WERI-Rb-1 (cell line): ENCODE data around the gene GPHB5.
"Not testable (repeated sequence)": the region's sequence is repeated elsewhere in the genome, so short reads cannot be mapped to it uniquely, and the experiment has no call there.

Experiments used
- DNase-seq: peaks from one replicate; pipeline ENCODE4 v3.0.0-alpha.2; 2020
- H3K27ac ChIP-seq: fragments of 250-450 bp; sonication (Bioruptor Pico); 2 replicates; pipeline ENCODE4 v1.5.1; 2020; ENCODE audit warnings: mild to moderate bottlenecking, moderate library complexity
- H3K27me3 ChIP-seq: fragments of 250-450 bp; sonication (Bioruptor Pico); 2 replicates; pipeline ENCODE4 v1.5.1; 2021; ENCODE audit warnings: mild to moderate bottlenecking, low read depth, moderate library complexity; ENCODE audit not compliant: insufficient read depth, severe bottlenecking
- H3K36me3 ChIP-seq: fragments of 250-450 bp; sonication (Bioruptor Pico); 2 replicates; pipeline ENCODE4 v1.5.1; 2020; ENCODE audit warnings: mild to moderate bottlenecking, moderate library complexity
- H3K4me3 ChIP-seq: 2 replicates; pipeline ENCODE4 v1.5.1; 2011; ENCODE audit warnings: low read depth, mild to moderate bottlenecking, control low read depth, low read length
- H3K9me3 ChIP-seq: fragments of 250-450 bp; sonication (Bioruptor Pico); 2 replicates; pipeline ENCODE4 v1.5.1; 2021; ENCODE audit warnings: mild to moderate bottlenecking, moderate library complexity; ENCODE audit not compliant: severe bottlenecking
- TF ChIP-seq, protein P1 (sequence below): IDR thresholded peaks from 2 replicates; pipeline ENCODE4 v1.5.1; 2011; ENCODE audit warnings: low read depth, mild to moderate bottlenecking, control low read depth, inconsistent platforms, low read length

GPHB5 gene

DNA sequence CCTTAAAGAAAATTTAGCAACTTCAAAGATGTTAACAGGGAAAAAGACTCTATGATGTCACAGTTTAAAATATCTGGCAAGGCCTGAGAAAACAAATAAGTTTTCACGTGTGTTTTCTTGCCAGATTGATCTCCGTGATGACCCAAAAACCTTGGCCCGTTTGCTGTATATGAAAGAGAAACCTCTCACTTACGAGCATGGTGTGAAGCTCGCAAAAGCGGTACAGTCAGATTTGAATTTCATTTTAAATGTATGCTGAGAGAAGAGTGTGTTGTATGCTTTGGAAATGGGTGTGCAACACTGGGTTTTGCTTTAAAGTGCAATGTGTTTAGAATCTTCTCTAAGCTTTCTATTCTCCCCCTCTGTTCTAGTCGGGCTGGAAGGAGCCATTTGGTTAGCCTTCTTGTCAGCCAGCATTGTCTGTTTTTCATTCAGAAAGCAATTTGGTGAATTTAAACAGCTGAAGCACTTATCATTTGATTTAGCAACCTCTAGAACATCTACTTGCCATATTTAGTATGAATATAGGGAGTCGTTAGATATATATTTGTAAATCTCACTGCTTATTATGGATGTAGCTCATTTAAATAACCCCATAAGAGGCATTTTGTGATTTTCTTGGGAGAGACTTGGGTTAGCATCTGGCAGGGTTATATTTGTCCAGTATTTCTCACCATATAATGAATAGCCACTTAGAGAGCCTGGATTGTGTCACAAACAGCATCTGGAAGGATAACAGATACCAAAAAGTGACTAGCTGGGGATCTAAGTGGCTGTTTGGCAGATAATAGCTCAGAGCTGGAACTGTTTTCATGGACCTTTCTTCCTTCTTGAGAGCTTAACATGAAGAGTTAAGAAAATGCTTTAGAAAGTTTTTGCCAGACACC lies 35.5 kb downstream of the GPHB5 start:
- H3K9me3 ChIP-seq: no peaks in the 10 kb centered on the region
- no peak for DNase-seq
- H3K27me3 ChIP-seq: no peaks in the 10 kb centered on the region
- H3K36me3 ChIP-seq: no peaks in the 10 kb centered on the region
- no peak overlapping the region for H3K27ac ChIP-seq
- TF ChIP-seq, protein P1, sequence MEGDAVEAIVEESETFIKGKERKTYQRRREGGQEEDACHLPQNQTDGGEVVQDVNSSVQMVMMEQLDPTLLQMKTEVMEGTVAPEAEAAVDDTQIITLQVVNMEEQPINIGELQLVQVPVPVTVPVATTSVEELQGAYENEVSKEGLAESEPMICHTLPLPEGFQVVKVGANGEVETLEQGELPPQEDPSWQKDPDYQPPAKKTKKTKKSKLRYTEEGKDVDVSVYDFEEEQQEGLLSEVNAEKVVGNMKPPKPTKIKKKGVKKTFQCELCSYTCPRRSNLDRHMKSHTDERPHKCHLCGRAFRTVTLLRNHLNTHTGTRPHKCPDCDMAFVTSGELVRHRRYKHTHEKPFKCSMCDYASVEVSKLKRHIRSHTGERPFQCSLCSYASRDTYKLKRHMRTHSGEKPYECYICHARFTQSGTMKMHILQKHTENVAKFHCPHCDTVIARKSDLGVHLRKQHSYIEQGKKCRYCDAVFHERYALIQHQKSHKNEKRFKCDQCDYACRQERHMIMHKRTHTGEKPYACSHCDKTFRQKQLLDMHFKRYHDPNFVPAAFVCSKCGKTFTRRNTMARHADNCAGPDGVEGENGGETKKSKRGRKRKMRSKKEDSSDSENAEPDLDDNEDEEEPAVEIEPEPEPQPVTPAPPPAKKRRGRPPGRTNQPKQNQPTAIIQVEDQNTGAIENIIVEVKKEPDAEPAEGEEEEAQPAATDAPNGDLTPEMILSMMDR: no peak
- no peak overlapping the region for H3K4me3 ChIP-seq

DNA sequence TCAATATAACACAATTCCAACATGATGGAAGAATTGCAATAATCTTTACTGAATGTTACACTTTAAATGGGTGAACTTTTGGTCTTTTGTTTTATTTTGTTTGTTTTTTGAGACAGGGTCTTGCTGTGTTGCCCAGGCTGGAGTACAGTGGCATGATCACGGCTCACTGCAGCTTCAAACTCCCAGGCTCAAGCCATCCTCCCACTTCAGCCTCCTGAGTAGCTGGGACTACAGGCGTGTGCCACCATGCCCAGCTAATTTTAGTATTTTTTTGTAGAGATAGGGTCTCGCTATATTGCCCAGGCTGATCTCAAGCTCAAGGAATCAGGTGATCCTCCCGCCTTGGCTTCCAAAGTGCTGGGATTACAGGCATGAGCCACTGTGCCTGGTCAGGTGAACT lies 38.8 kb downstream of the GPHB5 start:
- H3K9me3 ChIP-seq, H3K27ac ChIP-seq, H3K27me3 ChIP-seq, H3K4me3 ChIP-seq, DNase-seq, H3K36me3 ChIP-seq: not testable (repeated sequence)

DNA sequence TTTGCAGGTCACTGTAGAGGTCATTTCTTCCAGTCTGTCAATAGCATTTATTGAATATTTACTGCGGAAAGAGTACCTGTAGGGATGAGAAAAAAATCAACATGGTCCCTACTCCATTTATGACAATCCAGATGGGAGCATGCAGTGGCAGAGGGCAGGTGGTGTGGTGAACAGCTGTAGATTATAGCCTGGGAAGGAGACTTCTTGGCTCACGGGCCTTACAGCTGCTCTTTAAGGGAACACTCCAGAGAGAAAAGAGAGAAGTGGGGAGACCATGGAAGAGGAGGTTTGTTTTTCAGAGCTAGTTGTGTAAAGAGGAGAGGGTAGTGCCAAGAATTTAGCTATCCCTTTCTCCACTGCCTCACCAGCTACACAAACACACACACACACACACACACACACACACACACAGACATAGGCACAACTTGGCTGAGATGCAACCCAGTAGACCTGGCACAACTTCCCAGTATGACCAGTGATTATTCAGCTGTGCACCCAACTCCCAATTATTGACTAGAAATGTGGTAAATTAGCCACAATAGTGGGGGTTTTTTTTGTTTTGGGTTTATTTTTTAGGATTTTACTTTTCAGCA lies 41.0 kb downstream of the GPHB5 start:
- Histone ChIP-seq H3K9me3 (no peaks in the 10 kb centered on the region), H3K36me3 (no peaks in the 10 kb centered on the region), H3K4me3 (no peak overlapping the region), H3K27ac (no peak overlapping the region), H3K27me3 (no peaks in the 10 kb centered on the region)
- no peak for DNase-seq
- TF ChIP-seq, protein P1: no peak

DNA sequence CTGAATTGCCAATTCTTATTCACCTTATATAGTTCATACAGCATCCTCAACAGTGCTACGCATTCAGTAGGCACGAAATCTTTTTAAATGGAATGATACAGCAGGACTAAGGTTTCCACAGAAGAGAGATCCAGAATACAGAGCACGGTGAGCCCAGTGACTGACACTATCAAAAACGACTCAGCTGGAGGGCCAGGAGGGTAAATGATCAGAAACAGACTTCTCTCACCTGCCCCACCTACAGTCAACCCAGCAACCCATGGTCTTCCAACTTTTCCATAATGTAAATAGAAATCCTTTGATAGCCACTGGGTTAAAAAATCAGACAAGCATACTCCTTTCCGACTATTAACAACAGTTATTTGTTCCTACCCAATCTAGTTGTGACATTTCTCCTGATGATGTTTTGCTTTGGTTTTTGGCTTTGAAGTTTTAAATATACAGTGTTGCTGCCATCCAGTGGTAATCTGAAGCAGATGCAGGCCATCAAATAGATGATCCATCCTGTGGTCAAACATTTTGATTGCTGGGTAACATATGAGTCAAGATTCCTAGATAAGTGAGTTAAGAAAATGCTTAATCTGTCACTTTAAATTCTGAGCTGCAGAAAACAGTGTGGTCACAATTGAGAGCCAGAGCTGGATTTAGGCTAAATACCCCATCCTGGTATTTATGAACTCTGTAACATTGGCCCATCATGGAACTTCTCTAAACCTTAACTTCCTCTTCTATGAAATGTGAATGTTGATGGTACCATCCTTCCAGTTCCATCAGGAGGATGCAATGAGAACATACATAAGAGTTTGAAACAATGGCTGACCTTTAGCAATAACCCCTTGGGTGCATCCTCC lies 42.0 kb downstream of the GPHB5 start:
- H3K4me3 ChIP-seq: no peak overlapping the region
- no peak for DNase-seq
- no peaks in the 10 kb centered on the region for H3K36me3 ChIP-seq
- no peaks in the 10 kb centered on the region for H3K27me3 ChIP-seq
- TF ChIP-seq, protein P1: peak; percentile 58
- no peaks in the 10 kb centered on the region for H3K9me3 ChIP-seq
- H3K27ac ChIP-seq: no peak overlapping the region

DNA sequence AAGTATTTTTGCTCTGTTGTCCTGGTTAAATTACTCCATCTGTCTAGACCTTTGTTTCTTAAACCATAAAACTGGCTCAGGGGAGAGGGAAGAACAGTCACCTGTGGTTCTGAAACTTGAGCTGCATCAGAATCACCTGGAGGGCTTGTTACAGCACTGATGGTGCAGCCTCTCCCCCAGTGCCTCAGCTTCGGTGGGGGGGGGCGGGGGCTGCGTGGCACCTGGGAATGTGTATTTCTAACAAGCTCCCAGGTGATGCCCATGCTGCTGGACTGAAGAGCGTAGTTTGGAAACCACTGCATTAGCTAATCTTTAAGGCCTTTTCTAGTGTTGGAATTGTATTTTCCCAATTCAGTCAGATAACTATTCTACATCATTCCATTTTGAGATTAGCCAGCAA lies 42.7 kb downstream of the GPHB5 start:
- H3K36me3 ChIP-seq: no peaks in the 10 kb centered on the region
- DNase-seq: no peak
- H3K9me3 ChIP-seq: no peaks in the 10 kb centered on the region
- H3K27me3 ChIP-seq: no peaks in the 10 kb centered on the region
- TF ChIP-seq, protein P1: no peak
- no peak overlapping the region for H3K27ac ChIP-seq
- no peak overlapping the region for H3K4me3 ChIP-seq

DNA sequence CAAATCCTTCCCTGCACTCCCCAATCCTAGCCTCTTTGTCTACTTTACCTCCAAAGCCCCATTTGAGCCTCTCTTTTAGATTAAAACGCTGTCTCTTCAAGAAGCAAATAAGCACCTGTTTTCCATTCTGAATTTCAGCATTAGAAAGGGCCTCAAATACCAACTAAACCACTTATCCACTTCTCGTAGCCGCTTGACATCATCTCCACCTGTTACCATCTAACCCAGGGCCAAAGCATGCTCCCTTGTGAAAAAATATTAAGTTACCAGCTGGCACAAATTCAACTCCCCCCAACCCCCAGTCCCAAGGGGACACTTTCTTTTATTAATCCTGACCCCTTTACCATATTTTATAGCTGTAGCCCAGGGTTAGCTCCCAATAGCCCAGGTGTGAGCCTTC lies 43.1 kb downstream of the GPHB5 start:
- Histone ChIP-seq H3K4me3 (no peak overlapping the region), H3K9me3 (no peaks in the 10 kb centered on the region), H3K27me3 (no peaks in the 10 kb centered on the region), H3K36me3 (no peaks in the 10 kb centered on the region), H3K27ac (no peak overlapping the region)
- TF ChIP-seq, protein P1: no peak
- no peak for DNase-seq
